HG02642 (cell line): ENCODE results near the gene VPREB1.
"Not testable (repeated sequence)": the region's sequence is repeated elsewhere in the genome, so short reads cannot be mapped to it uniquely, and the experiment has no call there.

Experiments
- ATAC-seq: cut with Tn5 transposase; IDR thresholded peaks from one replicate; pipeline ENCODE4 v1.9.1; 2021; ENCODE audit warnings: mild to moderate bottlenecking; ENCODE audit not compliant: unreplicated experiment, poor library complexity

The VPREB1 gene

GRCh38 chr22:22244316-22245250, at the start of gene VPREB1:
TSS of gene VPREB1 (plus strand) at chr22:22244786. CDS start at chr22:22244814, 28 bp downstream.
- no peak for ATAC-seq

- no peak for ATAC-seq
Observed at GRCh38 chr22:22194931-22195264, 49.7 kb upstream of the VPREB1 start.

GRCh38 chr22:22195265-22196017, 49.1 kb upstream of the VPREB1 start:
- peak; percentile 80 for ATAC-seq

GRCh38 chr22:22196018-22196533, 48.5 kb upstream of the VPREB1 start:
- ATAC-seq: peak; percentile 60

GRCh38 chr22:22196833-22197477, 47.6 kb upstream of the VPREB1 start:
- no peak for ATAC-seq

- no peak for ATAC-seq
Observed at GRCh38 chr22:22197993-22198402, 46.6 kb upstream of the VPREB1 start.

- no peak for ATAC-seq
Observed at GRCh38 chr22:22198751-22199150, 45.8 kb upstream of the VPREB1 start.

GRCh38 chr22:22199634-22200033, 45.0 kb upstream of the VPREB1 start:
- ATAC-seq: no peak

- no peak for ATAC-seq
Observed at GRCh38 chr22:22200569-22201184, 43.9 kb upstream of the VPREB1 start.

GRCh38 chr22:22201185-22201929, 43.2 kb upstream of the VPREB1 start:
- ATAC-seq: peak; percentile 69

GRCh38 chr22:22201930-22202343, 42.6 kb upstream of the VPREB1 start:
- no peak for ATAC-seq

- ATAC-seq: no peak
Observed at GRCh38 chr22:22203048-22203971, 41.3 kb upstream of the VPREB1 start.

- ATAC-seq: peak; percentile 82
Observed at GRCh38 chr22:22207845-22208564, 36.6 kb upstream of the VPREB1 start.

GRCh38 chr22:22208652-22209051, 35.9 kb upstream of the VPREB1 start:
- ATAC-seq: no peak

- not testable (repeated sequence) for ATAC-seq
Observed at GRCh38 chr22:22209080-22209640, 35.4 kb upstream of the VPREB1 start.

GRCh38 chr22:22210375-22210774, 34.2 kb upstream of the VPREB1 start:
- ATAC-seq: no peak
